K562 (cell line): ENCODE data around the gene VIPR2. TPM values are rescaled to one million over a fixed set of nuclear protein-coding genes. Genes with fewer than 3 reads are reported as not detected.

Source experiments
- BACH1 ChIP-seq: fragments of 200-800 bp; sonication (Bioruptor generic); IDR thresholded peaks from 2 replicates; pipeline ENCODE4 v1.6.1; 2016; ENCODE audit warnings: missing genetic modification characterization, missing compliant biosample characterization
- CBFA2T2 ChIP-seq: fragments of 450-650 bp; conservative IDR thresholded peaks from 2 replicates; pipeline ENCODE4 v1.6.1; 2017; ENCODE audit warnings: mild to moderate bottlenecking
- LARP7 ChIP-seq: fragments of 450-650 bp; IDR thresholded peaks from 2 replicates; pipeline ENCODE4 v1.6.1; 2016
- NRF1 ChIP-seq, 2 experiments: fragments of 450-650 bp; IDR thresholded peaks in 1 of 2; conservative IDR thresholded peaks in 1 of 2; 2 replicates each; pipeline ENCODE4 v1.6.1; 2014; ENCODE audit warnings: mild to moderate bottlenecking in 2 of 2
- NUFIP1 ChIP-seq: fragments of 450-650 bp; IDR thresholded peaks from 2 replicates; pipeline ENCODE4 v1.6.1; 2018; ENCODE audit not compliant: partially characterized antibody
- PHB ChIP-seq: fragments of 250-450 bp; sonication (Bioruptor Pico); IDR thresholded peaks from 2 replicates; pipeline ENCODE4 v1.5.0; 2021
- RBM25 ChIP-seq: fragments of 200-400 bp; formaldehyde crosslinking; IDR thresholded peaks from 2 replicates; pipeline ENCODE4 v1.6.1; 2018; ENCODE audit warnings: low read length, low read depth, moderate library complexity; ENCODE audit not compliant: severe bottlenecking
- REST ChIP-seq, 2 experiments: fragments of 450-650 bp; formaldehyde crosslinking in 1 of 2; IDR thresholded peaks; 2 replicates each; pipeline versions ENCODE4 v1.4.0 to v1.6.1; 2014 to 2020; ENCODE audit warnings: mild to moderate bottlenecking in 2 of 2, borderline replicate concordance in 1 of 2, low read depth in 1 of 2
- ZBTB9 ChIP-seq: fragments of 450-650 bp; formaldehyde crosslinking; IDR thresholded peaks from 2 replicates; pipeline ENCODE4 v1.4.0; 2020; ENCODE audit warnings: mild to moderate bottlenecking, moderate library complexity
- ZNF124 ChIP-seq: sonication (generic); formaldehyde crosslinking; IDR thresholded peaks from 2 replicates; pipeline ENCODE4 v1.8.1; 2022; ENCODE audit warnings: missing genetic modification reagents
- ZNF143 ChIP-seq: sonication (generic); formaldehyde crosslinking; IDR thresholded peaks from 2 replicates; pipeline ENCODE4 v1.9.0; 2022; ENCODE audit warnings: mild to moderate bottlenecking, missing genetic modification reagents
- ZNF408 ChIP-seq: fragments of 250-450 bp; sonication (Bioruptor Pico); IDR thresholded peaks from 2 replicates; pipeline ENCODE4 v1.4.0; 2020; ENCODE audit warnings: low read depth, mild to moderate bottlenecking, moderate library complexity
- ZNF445 ChIP-seq: fragments of 250-450 bp; sonication (Bioruptor Pico); IDR thresholded peaks from 2 replicates; pipeline ENCODE4 v1.4.0; 2020; ENCODE audit warnings: low read depth, mild to moderate bottlenecking, moderate library complexity
- ZNF57 ChIP-seq: fragments of 450-650 bp; formaldehyde crosslinking; IDR thresholded peaks from 2 replicates; pipeline ENCODE4 v1.4.0; 2020; ENCODE audit warnings: mild to moderate bottlenecking, moderate library complexity
- ZNF586 ChIP-seq: fragments of 450-650 bp; formaldehyde crosslinking; conservative IDR thresholded peaks from 2 replicates; pipeline ENCODE4 v1.4.0; 2020; ENCODE audit warnings: mild to moderate bottlenecking, moderate library complexity
- ZNF766 ChIP-seq: fragments of 200-800 bp; sonication (Bioruptor generic); conservative IDR thresholded peaks from 2 replicates; pipeline ENCODE4 v1.6.1; 2016; ENCODE audit warnings: missing genetic modification characterization, missing compliant biosample characterization
- polyA plus RNA-seq, 8 experiments: library from polyadenylated mRNA; depleted of rRNA in 4 of 8; stranded (reverse) in 5 of 8; unstranded in 3 of 8; fragments of >200 nt; fragmentation: Nextera tagmentation in 2 of 8; fragmentation: Illumina TruSeq in 1 of 8; extraction: Ambion mirVana in 2 of 8; extraction: Trizol in 1 of 8; gene quantifications; 2 replicates each; pipeline versions ENCODE4 v1.2.1 to v1.2.3, GENCODE V29; 2011 to 2014; ENCODE audit warnings: inconsistent platforms in 1 of 8, missing spikeins in 1 of 8
- total RNA-seq, 7 experiments: library from RNA; depleted of rRNA in 6 of 7; stranded (reverse); fragments of >200 nt in 6 of 7; fragmentation: Illumina TruSeq in 2 of 7; extraction: Trizol in 2 of 7; gene quantifications; 2 replicates each; pipeline versions ENCODE4 v1.2.1 to v1.2.3, GENCODE V29; 2011 to 2021; ENCODE audit warnings: low replicate concordance in 1 of 7
- TF ChIP-seq, protein P1 (sequence below): IDR thresholded peaks from 2 replicates; pipeline ENCODE4 v1.6.1; 2011; ENCODE audit warnings: borderline replicate concordance, low read depth, mild to moderate bottlenecking, moderate library complexity, low read length; ENCODE audit not compliant: insufficient read depth, poor library complexity, severe bottlenecking

VIPR2 gene
- total and polyA plus RNA-seq, 9 of the 15 experiments (the other 6 are each of a cell fraction or from before 2014, with no cell fraction given) = 0.04 TPM; not detected in 8

- TF ChIP-seq ZBTB9 (CRISPR knock-in tag) (peak; percentile 70; the same call in 1 of the 2 replicates), ZNF586 (CRISPR knock-in tag) (no peak), ZNF124 (CRISPR knock-in tag) (no peak), ZNF57 (CRISPR knock-in tag) (peak; percentile 58; the same call in 1 of the 2 replicates), REST (IDR thresholded peaks at IDR 0.05; ENCODE audit: borderline replicate concordance) (peak; percentile 42; the same call in 1 of the 2 replicates), REST (CRISPR knock-in tag; IDR thresholded peaks at IDR 0.05; ENCODE audit: low read depth) (0 out of 2 replicates have a peak, but pooled peaks have one; percentile 43), PHB (CRISPR knock-in tag) (no peak), CBFA2T2 (no peak), BACH1 (tag) (no peak), ZNF445 (CRISPR knock-in tag) (no peak), ZNF408 (no peak), ZNF766 (CRISPR knock-in tag) (no peak), LARP7 (no peak), NRF1 (conservative IDR thresholded peaks at IDR 0.05 in 1 of 2, IDR thresholded peaks at IDR 0.05 in 1 of 2) (peak; percentile 64 to 68), ZNF143 (CRISPR knock-in tag) (peak; percentile 52; the same call in 1 of the 2 replicates), RBM25 (no peak), NUFIP1 (no peak)
- TF ChIP-seq, protein P1, sequence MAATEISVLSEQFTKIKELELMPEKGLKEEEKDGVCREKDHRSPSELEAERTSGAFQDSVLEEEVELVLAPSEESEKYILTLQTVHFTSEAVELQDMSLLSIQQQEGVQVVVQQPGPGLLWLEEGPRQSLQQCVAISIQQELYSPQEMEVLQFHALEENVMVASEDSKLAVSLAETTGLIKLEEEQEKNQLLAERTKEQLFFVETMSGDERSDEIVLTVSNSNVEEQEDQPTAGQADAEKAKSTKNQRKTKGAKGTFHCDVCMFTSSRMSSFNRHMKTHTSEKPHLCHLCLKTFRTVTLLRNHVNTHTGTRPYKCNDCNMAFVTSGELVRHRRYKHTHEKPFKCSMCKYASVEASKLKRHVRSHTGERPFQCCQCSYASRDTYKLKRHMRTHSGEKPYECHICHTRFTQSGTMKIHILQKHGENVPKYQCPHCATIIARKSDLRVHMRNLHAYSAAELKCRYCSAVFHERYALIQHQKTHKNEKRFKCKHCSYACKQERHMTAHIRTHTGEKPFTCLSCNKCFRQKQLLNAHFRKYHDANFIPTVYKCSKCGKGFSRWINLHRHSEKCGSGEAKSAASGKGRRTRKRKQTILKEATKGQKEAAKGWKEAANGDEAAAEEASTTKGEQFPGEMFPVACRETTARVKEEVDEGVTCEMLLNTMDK = peak; percentile 90
These were observed 114.1 kb downstream of the VIPR2 start (continued) for GRCh38 chr7:159030490-159031134.
